Measurements from ENCODE around the gene PDE4D.
A peak's percentile ranks its signal among the peaks of the same experiment; 100 is the strongest.
"Not testable (repeated sequence)": the region's sequence is repeated elsewhere in the genome, so short reads cannot be mapped to it uniquely, and the experiment has no call there.

The PDE4D gene

GRCh38 chr5:59600998-59601397 is 292.5 kb downstream of the PDE4D start:
- no peak for DNase-seq

DNA sequence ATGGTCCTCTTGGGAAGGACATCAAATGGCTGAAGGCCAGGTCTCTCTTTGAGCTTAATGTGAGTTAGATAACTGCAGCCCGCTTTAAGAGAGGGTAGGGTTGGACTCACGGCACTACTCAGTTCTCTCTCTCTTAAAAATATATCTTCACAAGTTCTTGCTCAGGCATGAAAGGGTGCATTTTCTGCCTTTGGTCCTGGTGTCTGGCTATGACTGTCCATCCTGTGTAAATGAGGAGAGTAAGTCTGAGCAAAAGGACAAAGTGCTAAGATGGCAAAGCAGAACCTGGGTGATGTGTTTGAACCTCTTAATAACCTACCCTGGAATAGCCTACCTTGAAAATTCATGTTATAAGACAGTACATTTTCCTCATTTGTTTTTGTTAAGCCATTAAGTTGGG is 293.4 kb downstream of the PDE4D start:
- DNase-seq, result no peak

DNA sequence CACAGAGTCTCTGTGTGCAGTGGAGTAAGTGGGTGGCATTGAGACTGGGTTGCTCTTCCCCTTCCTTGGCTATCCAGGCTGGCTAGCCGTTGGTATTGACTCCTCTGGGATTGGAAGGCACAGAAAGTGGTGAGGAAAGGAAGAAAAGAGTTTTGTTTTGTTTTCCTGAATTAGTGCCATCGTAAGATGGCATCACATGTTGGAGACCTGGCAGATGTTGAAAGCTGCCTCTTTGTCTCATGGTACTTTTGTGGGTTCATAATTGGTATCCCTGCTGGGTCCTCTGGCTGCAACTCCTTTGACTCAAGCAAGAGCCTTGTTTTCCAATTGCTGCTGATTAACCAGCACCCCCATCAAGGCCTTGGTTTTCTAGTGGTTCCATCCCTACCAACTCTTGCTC is 293.8 kb downstream of the PDE4D start:
- no peak for DNase-seq

- no peak for DNase-seq
These were observed 295.0 kb downstream of the PDE4D start for GRCh38 chr5:59598547-59598874.

DNA sequence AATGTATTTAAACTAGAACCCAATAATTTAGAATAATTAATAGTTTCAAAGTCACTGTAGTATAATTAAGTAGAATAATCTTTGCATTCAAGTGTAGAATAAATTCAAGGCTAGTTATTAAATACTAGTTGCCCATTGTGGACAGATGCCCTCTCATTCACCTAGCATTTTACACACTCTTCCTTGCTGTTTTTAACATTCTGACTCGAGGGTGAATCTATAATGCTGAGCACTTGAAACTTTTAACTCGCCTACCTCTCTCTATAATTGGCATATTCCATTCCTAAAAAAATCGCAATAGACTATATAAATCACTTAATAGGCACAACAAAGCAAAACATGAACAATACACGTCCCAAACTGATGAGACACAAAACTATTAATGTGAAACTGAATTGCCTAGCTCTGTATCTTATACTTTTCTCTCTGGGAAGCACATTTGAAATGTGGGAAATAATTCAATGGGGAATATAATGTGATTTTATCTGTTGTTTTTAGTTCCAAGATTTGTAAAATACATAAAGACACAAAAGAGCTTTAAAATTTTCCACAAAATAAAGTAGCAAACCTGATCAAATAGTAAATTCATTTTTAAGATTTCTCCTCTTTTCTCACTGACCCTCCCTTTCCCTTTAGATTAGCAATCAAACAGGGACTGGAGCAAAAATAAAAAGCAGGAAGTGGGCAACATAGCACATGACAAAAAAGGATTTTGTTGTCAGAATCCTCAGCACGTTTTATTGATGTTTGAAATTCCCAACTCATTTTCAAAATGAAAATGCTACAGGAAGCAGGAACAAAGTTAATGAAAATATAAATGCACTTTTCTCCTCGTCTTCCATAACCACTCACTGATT is 295.6 kb downstream of the PDE4D start:
- DNase-seq, result no peak

DNA sequence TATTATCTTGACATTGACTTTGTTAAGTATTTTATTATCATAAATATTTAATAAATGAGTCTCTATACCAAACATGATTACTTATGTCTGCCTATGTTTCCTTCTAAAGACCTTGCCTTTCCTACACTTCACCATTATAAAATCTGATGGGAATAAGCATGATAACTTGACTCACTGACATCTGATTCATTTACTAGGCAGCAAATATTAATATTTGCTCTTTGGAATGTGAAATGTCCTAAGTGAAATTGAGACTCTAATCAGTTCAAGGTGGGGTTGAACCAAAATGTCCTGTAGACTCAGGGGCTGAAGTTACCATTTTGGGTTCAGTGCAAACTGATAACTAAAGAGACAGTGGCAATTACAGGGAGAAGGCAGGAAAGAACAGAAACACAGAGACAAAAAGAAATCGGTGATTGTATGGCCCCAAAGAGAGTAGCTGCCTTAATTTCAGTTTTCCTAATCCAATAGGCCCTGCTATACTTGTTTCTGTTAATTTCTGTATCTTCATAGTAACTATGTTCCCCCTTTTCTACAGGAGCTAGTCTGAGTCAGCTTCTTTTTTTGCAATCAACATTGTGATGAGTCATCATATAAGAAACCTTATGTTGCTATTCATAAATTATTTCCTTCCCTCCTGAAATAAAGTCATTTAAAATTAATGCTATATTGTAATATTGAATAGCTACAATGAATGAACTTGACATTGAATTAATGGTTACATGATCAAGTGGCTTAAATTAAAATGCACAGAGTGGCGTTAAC is 296.8 kb downstream of the PDE4D start:
- DNase-seq, result no peak

GRCh38 chr5:59594118-59594517 is 299.4 kb downstream of the PDE4D start:
- DNase-seq, result not testable (repeated sequence)

GRCh38 chr5:59593439-59594007 is 300.0 kb downstream of the PDE4D start:
- no peak for DNase-seq

- no peak for DNase-seq
These were observed 301.4 kb downstream of the PDE4D start for GRCh38 chr5:59592101-59592500.

GRCh38 chr5:59591162-59591561 is 302.4 kb downstream of the PDE4D start:
- DNase-seq, result no peak

GRCh38 chr5:59588922-59589321 is 304.6 kb downstream of the PDE4D start:
- DNase-seq, result no peak

DNA sequence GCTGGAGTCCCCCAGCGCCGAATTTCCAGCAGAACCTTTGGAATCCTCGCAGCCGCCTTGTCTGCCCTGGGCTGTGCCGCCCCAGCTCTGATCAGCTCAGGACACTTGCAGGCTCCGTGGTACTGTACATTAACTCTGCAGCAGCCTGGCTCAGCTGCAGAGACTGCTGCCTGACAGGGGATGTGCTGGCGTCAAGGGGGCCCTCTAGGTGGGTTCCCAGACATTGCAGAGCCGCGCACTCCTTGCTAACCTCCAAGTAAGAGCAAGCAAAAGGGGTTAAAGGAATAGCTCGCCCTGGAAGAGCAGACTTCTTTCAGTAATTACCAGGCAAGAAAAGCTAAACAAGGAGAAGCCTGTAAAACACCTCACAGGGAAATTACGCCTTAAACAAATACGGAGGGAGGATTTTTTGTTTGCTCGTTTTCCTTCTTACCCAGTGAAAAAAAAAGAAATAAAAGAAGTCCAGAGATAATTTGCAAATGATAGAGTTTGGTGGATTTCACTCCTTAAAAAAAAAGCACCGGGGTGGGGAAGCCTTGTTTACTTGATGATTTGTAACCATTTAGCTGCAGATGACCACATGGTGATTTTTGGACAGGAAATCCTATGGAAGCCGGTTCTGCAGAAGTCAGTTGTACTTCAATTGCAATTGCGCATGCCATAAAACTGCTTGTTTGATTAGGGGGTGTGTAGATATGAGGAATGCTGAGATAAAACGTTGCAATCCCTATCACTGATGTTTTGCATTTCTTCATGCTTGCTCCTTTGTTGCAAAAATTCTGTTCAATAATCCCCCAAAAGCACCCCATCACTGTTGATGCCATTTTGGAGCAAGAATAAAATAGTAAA is 305.8 kb downstream of the PDE4D start:
- peak; percentile 23 to 43 for DNase-seq

DNA sequence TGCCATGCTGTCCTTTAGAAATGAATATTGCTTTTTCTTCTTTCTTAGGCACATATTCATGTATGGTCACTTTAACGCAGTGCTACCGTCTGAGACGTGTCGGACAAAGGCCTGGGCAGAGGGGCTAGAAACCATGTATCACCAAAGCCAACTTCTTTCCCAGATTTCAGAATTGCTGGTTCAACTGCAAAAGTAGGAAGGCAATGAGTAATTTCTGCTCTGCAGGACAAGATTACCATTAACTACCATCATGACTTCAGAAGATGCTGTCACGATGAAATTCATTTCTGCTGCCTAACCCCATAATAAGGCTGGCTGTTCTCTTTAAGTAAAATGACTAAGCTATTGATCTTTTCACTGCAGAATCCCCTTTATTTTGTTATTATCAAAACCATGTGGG is 306.7 kb downstream of the PDE4D start:
- DNase-seq, result no peak

DNA sequence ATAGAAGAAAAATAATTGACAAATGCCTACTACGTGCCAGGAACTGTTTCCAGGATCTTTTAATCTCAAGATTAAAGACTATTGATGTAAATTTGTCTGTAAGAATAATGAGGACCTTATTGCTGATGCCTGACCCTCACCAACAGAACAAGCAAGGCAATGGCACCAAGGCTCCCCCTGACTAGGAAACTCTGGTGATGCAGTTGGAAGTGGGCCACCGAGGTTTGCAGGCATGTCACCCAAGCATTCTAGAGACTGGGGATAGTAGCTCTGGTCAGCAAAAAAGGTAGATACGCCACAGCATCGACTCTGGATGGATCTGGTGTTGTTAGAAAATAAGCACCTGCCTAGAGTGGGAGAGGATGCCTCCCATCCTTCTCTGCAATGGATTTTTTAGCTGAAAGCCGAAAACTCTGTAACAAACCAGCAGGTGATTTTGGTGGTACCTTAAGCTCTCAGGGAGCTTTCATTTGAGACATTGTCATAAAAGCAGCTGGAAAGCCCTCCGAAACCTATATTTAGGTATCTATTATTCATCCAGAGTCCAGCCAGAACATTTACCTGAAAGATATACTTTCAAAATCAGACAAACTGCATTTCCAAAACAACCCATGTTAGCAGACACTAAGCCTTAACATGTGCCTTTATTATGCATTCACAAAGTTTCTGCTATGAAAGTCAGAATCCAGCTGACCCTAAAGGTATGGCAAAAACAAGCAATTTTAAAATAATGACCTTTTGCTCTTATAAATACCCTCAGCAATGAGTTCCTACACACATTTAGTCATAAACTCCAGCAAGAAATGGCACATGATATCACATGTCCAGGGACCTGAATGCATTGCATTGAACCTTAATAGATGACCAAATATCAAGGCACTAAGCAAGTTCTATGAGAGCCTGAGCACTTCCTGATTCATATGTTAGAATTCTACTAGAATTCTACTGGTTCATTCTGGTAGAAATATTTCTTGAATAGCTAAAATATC is 308.4 kb downstream of the PDE4D start:
- no peak for DNase-seq

- DNase-seq, result no peak
These were observed 309.5 kb downstream of the PDE4D start for GRCh38 chr5:59583810-59584562.

DNA sequence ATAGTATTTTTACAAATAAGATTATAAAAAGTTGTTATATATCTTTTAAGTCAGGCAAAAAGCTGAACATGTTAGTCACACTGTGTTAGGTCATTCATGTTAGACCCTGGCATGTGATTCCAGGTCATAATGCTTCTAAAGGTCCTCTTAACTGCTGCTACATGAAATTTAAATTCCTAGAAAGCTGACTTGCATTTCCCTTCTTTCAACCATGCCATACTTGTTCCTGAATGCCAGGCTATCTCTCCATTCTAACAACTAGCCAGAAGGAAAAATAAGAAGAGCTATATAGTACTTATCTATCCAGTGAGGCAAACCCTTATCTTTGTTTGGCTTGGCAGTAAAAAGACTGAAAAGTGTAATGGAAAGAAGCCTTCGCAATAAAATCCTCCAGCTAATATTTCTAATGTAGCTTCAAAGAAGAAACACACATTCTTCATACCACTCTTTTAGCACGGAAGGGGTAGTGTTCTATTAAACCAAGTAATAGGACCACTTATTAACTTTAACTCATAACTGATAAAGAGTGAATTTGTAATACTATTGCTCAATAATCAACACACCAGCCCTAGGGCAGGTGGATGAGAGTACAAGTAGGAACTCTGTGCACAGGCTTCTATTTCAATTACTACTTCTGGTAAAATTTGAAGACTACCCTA is 310.2 kb downstream of the PDE4D start:
- DNase-seq, result no peak

DNA sequence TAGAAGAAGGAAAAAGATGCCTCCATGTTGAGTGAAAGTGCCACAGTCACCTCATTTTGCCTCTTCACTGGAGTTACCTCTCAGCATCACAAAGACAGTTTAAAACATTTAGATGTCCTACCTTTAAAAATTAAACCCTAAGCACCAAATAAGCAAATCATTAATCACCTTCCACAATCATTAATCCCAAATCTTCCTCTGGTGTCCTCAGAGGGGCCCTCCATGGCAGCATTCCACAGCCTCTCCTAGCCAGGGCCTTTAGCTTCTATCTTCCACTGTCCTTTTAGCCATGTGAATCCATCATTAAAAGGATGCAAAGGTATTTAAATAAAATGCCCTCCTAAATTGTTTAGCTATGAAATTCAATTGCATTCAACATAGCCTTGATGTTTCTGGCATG is 310.8 kb downstream of the PDE4D start:
- DNase-seq, result no peak

DNA sequence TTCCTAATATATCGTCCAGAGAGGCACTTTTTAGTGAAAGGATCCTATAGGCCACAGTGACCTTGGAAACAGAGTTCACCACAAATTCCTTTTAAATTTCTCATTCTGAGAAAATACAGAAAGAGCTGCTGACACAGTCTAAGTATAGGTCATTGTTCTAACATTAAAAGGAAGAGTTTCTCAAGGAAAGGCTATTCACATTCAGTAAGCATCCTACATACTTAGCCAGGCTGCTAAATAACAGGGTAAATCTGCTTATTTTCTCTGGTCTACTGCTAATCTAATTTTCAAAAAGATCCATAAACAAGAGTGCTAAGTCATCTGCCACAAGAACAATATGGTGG is 313.7 kb downstream of the PDE4D start:
- DNase-seq, result no peak

DNA sequence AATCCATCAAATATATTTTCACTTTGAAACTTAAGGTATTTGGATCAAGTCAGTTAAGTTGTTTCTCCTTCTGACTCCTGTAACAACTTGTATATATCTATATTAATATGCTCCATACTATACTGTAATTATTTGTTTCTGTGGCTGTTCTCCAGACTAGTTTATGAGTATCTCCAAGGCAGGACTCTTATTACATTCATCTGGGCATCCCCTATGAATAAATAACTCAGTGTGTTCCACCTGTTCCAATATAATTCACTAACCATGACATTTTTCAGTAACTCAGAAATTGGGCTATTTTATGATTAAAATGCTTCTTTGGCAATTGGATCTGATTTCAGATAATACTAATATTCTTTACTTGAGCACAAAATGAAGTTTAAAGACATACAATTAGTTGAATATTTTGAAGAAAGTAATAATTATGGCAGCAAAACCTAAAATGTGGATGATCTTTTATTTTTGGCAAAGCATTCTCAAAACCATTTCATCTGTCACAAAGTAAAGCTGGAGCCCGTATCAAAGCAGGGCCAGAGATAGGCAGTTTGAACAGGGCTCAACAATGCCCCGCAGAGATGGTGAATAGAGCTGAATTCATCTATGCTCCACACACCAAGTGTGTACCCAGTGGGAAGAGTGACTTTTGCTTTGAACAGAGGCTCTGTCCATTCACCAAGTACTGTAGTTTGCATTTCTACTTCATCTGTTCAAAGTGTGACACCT is 314.3 kb downstream of the PDE4D start:
- DNase-seq, result no peak

DNA sequence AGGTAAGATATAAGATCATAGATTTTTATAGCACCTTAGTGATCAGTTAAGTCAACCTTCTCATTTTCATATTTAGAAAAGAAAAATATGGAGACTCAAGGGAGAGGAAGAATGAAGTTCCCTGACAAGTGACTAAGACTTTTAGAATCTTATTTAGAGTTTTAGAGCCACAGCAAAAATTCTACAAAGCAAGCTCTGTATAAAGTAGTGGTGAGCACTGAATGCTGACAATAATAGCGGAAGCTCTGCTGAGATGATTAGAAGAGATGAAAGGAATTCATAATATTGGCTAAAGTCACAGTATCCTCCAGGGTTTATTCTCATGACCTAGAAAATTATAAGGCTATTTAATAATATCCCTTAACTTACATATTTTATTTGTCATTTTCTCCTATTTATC is 316.0 kb downstream of the PDE4D start:
- no peak for DNase-seq
